ENCODE results near the gene MYDGF. TPM values are rescaled to one million over a fixed set of nuclear protein-coding genes. Genes with fewer than 3 reads are reported as not detected.

MYDGF gene
- total and polyA plus RNA-seq, 2 of the 13 experiments (the other 11 are each of a cell fraction or from before 2014, with no cell fraction given): 116 to 198 TPM

DNA sequence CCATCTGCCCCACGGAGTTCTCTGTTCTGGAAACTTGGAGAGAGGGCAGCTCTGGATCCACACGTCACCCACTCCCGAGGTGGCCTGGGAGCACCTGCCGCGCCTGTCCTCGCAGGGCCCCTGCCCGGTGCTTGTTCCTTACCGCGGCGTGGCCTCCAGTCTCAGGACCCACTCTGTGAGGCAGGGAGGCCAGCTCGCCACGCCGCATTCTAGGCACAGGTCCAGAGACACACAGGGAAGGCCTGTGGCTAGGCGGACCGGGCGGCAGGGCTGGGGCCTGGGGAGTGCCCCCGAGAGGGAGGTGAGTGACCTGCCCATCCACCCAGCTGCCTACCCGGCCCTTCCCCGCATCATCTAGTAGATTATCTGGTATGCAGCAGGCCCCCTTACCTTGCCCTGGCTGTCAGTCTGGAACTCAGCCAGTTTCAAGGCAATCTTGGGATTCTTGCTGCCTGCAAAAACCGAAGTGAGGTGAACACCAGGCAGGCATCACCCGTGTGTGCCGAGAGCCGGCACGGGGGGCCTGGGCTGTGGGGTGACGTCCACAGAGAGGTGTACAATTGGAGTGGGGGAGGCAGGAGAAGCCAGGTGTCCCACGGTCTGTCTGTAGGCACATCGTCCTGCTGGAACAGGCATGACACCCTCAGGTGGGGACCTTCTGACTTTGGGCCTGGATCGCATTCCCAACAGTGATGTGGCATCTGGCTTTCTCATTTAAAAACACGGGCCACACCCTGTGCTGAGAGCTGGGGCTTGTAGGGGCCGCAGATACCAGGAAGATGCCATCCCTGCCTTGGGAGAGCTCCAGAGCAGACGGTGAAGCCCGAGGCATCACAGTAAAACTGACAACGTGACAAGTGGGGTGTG lies 29.9 kb upstream of the MYDGF start:
- H4K20me1 ChIP-seq (ENCODE audit: insufficient read depth, low read length): no peaks in the 10 kb centered on the region
- no peaks in the 10 kb centered on the region for H3K9me3 ChIP-seq (ENCODE audit: low read length)
- CTCF ChIA-PET (ENCODE audit: low intra/inter-chr PET ratio, low total read pairs): no interaction called here
- BruUV-seq (replicated peaks): no TSS peak
- H3K4me2 ChIP-seq (ENCODE audit: low read depth, low read length): no peak overlapping the region
- ATAC-seq (no peak), DNase-seq (ENCODE audit: low spot score) (no peak), FAIRE-seq (no peak)
- H3K27me3 ChIP-seq (ENCODE audit: control insufficient read depth in 1 of 2, insufficient read depth in 2 of 2, low read length in 2 of 2): no peaks in the 10 kb centered on the region
- TF ChIP-seq ZNF557 (CRISPR knock-in tag; IDR thresholded peaks at IDR 0.05) (no peak), KMT2B (CRISPR knock-in tag; IDR thresholded peaks at IDR 0.05) (no peak), RBFOX2 (IDR thresholded peaks at IDR 0.05; ENCODE audit: low read depth, low read length) (0 out of 2 replicates have a peak, but pooled peaks have one; percentile 29), NR2F2 (IDR thresholded peaks at IDR 0.05; ENCODE audit: borderline replicate concordance, low read depth) (no peak), CREB1 (IDR thresholded peaks at IDR 0.05) (no peak), CREB1 (CRISPR knock-in tag; IDR thresholded peaks at IDR 0.05) (no peak)
- TF ChIP-seq, protein P1, sequence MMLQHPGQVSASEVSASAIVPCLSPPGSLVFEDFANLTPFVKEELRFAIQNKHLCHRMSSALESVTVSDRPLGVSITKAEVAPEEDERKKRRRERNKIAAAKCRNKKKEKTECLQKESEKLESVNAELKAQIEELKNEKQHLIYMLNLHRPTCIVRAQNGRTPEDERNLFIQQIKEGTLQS (CRISPR knock-in tag; IDR thresholded peaks at IDR 0.05): no peak
- TF ChIP-seq, protein P2, sequence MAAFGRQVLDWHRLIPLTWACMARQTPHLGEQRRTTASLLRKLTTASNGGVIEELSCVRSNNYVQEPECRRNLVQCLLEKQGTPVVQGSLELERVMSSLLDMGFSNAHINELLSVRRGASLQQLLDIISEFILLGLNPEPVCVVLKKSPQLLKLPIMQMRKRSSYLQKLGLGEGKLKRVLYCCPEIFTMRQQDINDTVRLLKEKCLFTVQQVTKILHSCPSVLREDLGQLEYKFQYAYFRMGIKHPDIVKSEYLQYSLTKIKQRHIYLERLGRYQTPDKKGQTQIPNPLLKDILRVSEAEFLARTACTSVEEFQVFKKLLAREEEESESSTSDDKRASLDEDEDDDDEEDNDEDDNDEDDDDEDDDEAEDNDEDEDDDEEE (CRISPR knock-in tag; IDR thresholded peaks at IDR 0.05): no peak
- no peak overlapping the region for H3K9ac ChIP-seq (ENCODE audit: insufficient read depth, low read depth, low read length)
- POLR2A ChIA-PET: no interaction called here
- peaks cover 12% of the 10 kb centered on the region for H3K4me1 ChIP-seq (ENCODE audit: insufficient read depth, low read length)
- no peak overlapping the region for H3K27ac ChIP-seq (ENCODE audit: extremely low read length, insufficient read depth, low read length)
- peaks cover 35 to 68% of the 10 kb centered on the region in 2 experiments for H3K36me3 ChIP-seq (replicated peaks in 1 of 2; ENCODE audit: control insufficient read depth in 1 of 2, insufficient read depth in 2 of 2, low read length in 2 of 2)
- H3K79me2 ChIP-seq (ENCODE audit: insufficient read depth, low read length): no peaks in the 10 kb centered on the region
- in situ Hi-C loops (cut with HindIII; ENCODE audit: extremely low pct_ligation_motif_present, low pct_unique_long_range_greater_than_20kb): no loop called here
- H3K4me3 ChIP-seq (replicated peaks in 1 of 3; ENCODE audit: insufficient read depth in 1 of 3, low read depth in 2 of 3, low read length in 3 of 3): no peak overlapping the region
- H2AFZ ChIP-seq (ENCODE audit: low read length): no peak overlapping the region
- 98% methylated on average over 27 of the region's 33 CpGs for WGBS (ENCODE audit: low lambda C conversion rate)
- intact Hi-C loops (cut with micrococcal nuclease; ENCODE audit: unreplicated experiment): no loop called here

Measured in HepG2 (cell line).